ENCODE measurements around the gene EVC. TPM values are rescaled to one million over a fixed set of nuclear protein-coding genes. Genes with fewer than 3 reads are reported as not detected.

Gene EVC
- total and polyA plus RNA-seq, 2 of the 8 experiments (the other 6 are each of a cell fraction or from before 2014, with no cell fraction given) = 2.6 to 9.8 TPM

GRCh38 chr4:5691491-5692132 lies 19.4 kb upstream of the EVC start (continued):
- TF ChIP-seq CHD7 (IDR thresholded peaks at IDR 0.05; ENCODE audit: insufficient replicate concordance, low read length) = no peak
- no peak for TF ChIP-seq POU5F1 (IDR thresholded peaks at IDR 0.05; ENCODE audit: low read depth, low read length)
- TF ChIP-seq GTF2F1 (IDR thresholded peaks at IDR 0.05; ENCODE audit: borderline replicate concordance, low read depth, low read length) = no peak
- TF ChIP-seq MAX (IDR thresholded peaks at IDR 0.05) = no peak

Measured in H1 (cell line).